Astrocyte (in vitro differentiated cells and primary cell): ENCODE measurements around the gene GPR162.

Experiments used
- EZH2 ChIP-seq: IDR thresholded peaks from 2 replicates; pipeline ENCODE4 v1.6.1; 2012; ENCODE audit warnings: mild to moderate bottlenecking, low read length, inconsistent platforms; ENCODE audit not compliant: insufficient read depth
- TF ChIP-seq, protein P1 (sequence below): IDR thresholded peaks from 2 replicates; pipeline ENCODE4 v1.5.1; 2011; ENCODE audit warnings: low read depth, mild to moderate bottlenecking, inconsistent platforms, low read length, moderate library complexity; ENCODE audit not compliant: insufficient read depth

DNA sequence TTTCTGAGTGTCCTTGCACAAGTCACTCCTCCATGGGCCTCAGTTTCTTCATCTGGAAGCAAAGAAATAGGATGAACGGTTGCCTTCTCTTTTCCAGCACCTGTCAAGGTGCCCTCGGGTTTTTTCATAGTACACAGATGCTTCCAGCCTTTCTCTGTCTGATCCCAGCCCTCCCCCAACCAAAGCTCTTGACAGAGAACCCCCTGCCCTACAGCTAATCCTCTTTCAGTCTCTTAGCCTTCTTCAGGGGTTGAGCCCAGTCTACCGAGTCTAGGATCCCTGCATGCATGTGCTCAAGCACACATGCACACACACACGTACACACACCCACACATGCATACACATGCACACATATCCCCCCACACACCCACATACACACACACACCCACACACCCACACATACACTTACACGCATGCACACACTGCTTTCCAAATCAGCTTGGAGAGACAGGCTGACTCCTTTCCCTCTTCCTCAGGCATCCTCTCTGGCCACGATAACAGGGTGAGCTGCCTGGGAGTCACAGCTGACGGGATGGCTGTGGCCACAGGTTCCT, 24.8 kb downstream of the GPR162 start:
- TF ChIP-seq, protein P1, sequence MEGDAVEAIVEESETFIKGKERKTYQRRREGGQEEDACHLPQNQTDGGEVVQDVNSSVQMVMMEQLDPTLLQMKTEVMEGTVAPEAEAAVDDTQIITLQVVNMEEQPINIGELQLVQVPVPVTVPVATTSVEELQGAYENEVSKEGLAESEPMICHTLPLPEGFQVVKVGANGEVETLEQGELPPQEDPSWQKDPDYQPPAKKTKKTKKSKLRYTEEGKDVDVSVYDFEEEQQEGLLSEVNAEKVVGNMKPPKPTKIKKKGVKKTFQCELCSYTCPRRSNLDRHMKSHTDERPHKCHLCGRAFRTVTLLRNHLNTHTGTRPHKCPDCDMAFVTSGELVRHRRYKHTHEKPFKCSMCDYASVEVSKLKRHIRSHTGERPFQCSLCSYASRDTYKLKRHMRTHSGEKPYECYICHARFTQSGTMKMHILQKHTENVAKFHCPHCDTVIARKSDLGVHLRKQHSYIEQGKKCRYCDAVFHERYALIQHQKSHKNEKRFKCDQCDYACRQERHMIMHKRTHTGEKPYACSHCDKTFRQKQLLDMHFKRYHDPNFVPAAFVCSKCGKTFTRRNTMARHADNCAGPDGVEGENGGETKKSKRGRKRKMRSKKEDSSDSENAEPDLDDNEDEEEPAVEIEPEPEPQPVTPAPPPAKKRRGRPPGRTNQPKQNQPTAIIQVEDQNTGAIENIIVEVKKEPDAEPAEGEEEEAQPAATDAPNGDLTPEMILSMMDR: no peak
- TF ChIP-seq EZH2: no peak
